Kidney tubule cell (primary cell): ENCODE measurements around the gene HLA-DPB1.

ENCODE experiments used
- DNase-seq: peaks from one replicate; pipeline ENCODE4 v3.0.0-alpha.2; 2018; ENCODE audit warnings: low spot score

Gene HLA-DPB1

DNA sequence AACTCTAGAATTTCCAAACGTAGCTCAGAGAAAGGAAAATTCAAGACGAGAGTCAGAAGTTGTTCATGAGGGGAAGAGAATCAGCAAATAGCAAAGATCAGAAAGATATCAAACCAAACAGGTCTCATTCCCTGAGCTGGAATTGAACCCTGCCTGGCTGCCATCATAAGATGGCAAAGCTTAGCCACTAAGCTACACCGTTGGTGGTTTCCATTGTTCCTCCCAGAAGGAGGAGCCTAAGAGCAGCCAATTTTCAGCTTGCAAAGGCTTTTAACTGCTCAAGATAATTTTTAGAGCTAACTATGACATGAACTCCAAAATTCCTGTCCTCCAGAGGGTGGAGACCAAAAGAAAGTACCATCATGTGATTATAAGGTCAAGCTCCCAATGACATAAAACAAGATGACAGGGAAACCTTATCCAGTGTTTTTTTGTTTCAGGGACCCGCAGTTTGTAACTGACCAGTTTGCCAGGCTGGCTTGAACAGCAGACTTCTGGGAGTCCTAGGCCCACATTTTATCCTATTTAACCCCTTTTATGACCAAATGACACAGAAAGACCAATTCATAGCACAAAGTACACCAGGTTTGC, 60.6 kb downstream of the HLA-DPB1 start:
- DNase-seq, result no peak
